Tibial nerve (tissue), 4 donors: Measurements from ENCODE around the gene SPDYE4. TPM values are rescaled to one million over a fixed set of nuclear protein-coding genes. Genes with fewer than 3 reads are reported as not detected.

ENCODE experiments used
- DNase-seq, 2 donors: peaks; one replicate each; pipeline ENCODE4 v3.0.0-alpha.2; 2019; ENCODE audit warnings: low spot score in 2 of 2
- H3K27ac ChIP-seq, 4 donors: fragments of 200-600 bp; sonication (generic) in 3 of 4; one replicate each; pipeline ENCODE4 v1.5.1; 2017 to 2019; ENCODE audit warnings: mild to moderate bottlenecking in 1 of 4
- H3K27me3 ChIP-seq, 2 donors: fragments of 200-600 bp; sonication (generic) in 1 of 2; one replicate each; pipeline versions ENCODE4 v1.5.1 to v1.6.0; 2017 to 2019
- H3K36me3 ChIP-seq, 3 donors: fragments of 200-600 bp; sonication (generic); one replicate each; pipeline ENCODE4 v1.5.1; 2018 to 2019
- H3K4me1 ChIP-seq, 4 donors: fragments of 200-600 bp; sonication (generic) in 3 of 4; one replicate each; pipeline ENCODE4 v1.5.1; 2017 to 2019
- H3K4me3 ChIP-seq, 4 donors: fragments of 200-600 bp; sonication (generic) in 3 of 4; one replicate each; pipeline ENCODE4 v1.5.1; 2017 to 2019; ENCODE audit warnings: mild to moderate bottlenecking in 1 of 4, moderate library complexity in 1 of 4
- H3K9me3 ChIP-seq, 4 donors: fragments of 200-600 bp; sonication (generic) in 3 of 4; one replicate each; pipeline ENCODE4 v1.5.1; 2017 to 2019
- EP300 ChIP-seq, 2 donors: sonication (generic); formaldehyde crosslinking; IDR thresholded peaks; one replicate each; pipeline ENCODE4 v1.6.1; 2017; ENCODE audit warnings: antibody characterized with exemption in 2 of 2, mild to moderate bottlenecking in 1 of 2
- POLR2A ChIP-seq, 2 donors: fragments of 450-650 bp; IDR thresholded peaks; one replicate each; pipeline ENCODE4 v1.6.1; 2017; ENCODE audit warnings: antibody characterized with exemption in 2 of 2, mild to moderate bottlenecking in 2 of 2, moderate library complexity in 2 of 2
- WGBS, 2 donors: methylation state at CpG; one replicate each; pipeline ENCODE4 v1.1.5; 2018; 5-methylcytosine and 5-hydroxymethylcytosine counted together
- total RNA-seq, 4 donors: library from RNA; depleted of rRNA; stranded (reverse); fragments of >200 nt; gene quantifications; one replicate each; pipeline ENCODE4 v1.1.0, GENCODE V29; 2016
- TF ChIP-seq, protein P1 (sequence below), 5 experiments: fragments of 200-600 bp in 3 of 5; fragments of 450-650 bp in 2 of 5; sonication (generic) in 3 of 5; IDR thresholded peaks; one replicate each; pipeline ENCODE4 v1.5.1; 2016 to 2019; ENCODE audit warnings: antibody characterized with exemption in 5 of 5, mild to moderate bottlenecking in 3 of 5, moderate library complexity in 2 of 5

The SPDYE4 gene
- total RNA-seq, 4 donors from 2014 or later = not detected

DNA sequence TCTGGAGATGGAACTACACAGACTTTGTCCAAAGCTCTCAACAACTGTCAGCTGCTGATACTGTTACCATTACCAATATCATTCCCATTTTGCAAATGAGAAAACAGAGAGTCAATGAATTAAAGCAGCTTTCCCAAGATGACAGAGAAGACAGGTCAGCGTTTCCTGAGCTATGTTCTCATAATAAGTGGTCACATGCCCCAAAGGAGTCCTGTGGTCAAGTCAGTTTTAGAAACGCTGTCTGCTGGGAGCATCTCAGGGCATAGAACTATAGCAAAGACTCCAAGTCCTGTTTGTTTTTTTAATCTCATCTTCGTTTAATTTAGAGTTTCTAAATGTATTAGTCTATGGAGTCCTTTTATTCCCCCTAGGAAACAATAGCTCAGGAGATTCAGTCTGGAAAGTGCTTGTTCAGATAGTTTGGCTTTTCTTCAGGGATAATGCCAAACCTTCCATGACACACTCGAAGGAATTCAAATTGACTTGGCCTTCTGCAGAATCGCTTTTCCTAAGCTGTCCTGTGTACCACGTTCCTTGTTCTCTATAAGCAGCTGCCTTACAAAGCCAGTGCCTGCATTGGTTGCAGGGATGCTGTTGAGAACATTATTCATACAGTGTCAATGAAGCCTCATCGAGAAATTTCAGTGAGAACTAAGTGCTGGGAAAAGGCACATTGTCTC, 25.8 kb downstream of the SPDYE4 start:
- no peak for DNase-seq
- Histone ChIP-seq H3K4me1 (no peaks in the 10 kb centered on the region), H3K9me3 (no peaks in the 10 kb centered on the region), H3K4me3 (no peak overlapping the region), H3K27me3 (no peaks in the 10 kb centered on the region), H3K36me3 (no peaks in the 10 kb centered on the region), H3K27ac (no peak overlapping the region)
- no peak for TF ChIP-seq POLR2A (IDR thresholded peaks at IDR 0.05)
- TF ChIP-seq, protein P1, sequence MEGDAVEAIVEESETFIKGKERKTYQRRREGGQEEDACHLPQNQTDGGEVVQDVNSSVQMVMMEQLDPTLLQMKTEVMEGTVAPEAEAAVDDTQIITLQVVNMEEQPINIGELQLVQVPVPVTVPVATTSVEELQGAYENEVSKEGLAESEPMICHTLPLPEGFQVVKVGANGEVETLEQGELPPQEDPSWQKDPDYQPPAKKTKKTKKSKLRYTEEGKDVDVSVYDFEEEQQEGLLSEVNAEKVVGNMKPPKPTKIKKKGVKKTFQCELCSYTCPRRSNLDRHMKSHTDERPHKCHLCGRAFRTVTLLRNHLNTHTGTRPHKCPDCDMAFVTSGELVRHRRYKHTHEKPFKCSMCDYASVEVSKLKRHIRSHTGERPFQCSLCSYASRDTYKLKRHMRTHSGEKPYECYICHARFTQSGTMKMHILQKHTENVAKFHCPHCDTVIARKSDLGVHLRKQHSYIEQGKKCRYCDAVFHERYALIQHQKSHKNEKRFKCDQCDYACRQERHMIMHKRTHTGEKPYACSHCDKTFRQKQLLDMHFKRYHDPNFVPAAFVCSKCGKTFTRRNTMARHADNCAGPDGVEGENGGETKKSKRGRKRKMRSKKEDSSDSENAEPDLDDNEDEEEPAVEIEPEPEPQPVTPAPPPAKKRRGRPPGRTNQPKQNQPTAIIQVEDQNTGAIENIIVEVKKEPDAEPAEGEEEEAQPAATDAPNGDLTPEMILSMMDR (IDR thresholded peaks at IDR 0.05) = no peak
- no peak for TF ChIP-seq EP300 (IDR thresholded peaks at IDR 0.05)
- WGBS, 2 donors = 48 to 54% methylated on average over 7 of the region's 7 CpGs

DNA sequence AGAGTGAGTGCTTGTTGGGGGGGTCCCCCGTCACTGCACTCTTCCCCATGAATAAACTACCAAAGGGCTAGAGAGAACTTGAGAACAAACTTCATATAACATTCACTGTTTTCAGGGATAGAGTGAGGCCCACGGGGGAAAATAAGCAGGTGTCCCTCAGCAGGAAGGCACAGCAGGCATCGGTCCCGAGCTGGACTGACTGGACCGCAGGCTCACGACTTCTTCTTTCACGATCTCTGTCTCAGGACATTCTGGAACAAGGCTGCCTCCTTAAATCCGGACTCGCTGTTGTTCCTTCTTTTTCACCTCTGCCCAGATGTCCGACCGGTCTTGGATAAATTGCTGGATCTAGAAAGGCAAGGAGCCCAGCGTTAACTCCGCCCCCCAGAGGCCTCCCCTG, 28.5 kb downstream of the SPDYE4 start:
- 89 to 90% methylated on average over 13 of the region's 13 CpGs for WGBS, 2 donors

DNA sequence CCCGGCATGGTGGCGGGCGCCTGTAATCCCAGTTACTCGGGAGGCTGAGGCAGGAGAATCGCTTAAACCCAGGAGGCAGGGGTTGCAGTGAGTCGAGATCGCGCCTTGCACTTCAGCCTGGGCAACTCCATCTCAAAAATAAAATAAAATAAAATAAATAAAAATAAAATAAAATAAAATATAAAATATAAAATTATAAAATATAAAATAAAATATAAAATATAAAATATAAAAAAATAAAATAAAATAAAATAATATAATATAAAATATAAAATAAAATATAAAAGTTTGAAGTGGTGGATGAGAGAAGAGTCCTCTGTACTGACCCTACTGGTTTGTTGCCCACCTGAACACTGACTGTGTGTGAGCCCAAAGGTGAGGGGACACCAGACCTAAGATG, 28.9 kb downstream of the SPDYE4 start:
- H3K27me3 ChIP-seq = no peaks in the 10 kb centered on the region
- no peak overlapping the region for H3K4me3 ChIP-seq
- 89 to 97% methylated on average over 8 of the region's 8 CpGs for WGBS, 2 donors
- no peak overlapping the region for H3K27ac ChIP-seq
- H3K36me3 ChIP-seq = no peaks in the 10 kb centered on the region
- TF ChIP-seq, protein P1 (IDR thresholded peaks at IDR 0.05) = no peak
- TF ChIP-seq EP300 (IDR thresholded peaks at IDR 0.05) = no peak
- TF ChIP-seq POLR2A (IDR thresholded peaks at IDR 0.05) = no peak
- no peaks in the 10 kb centered on the region for H3K4me1 ChIP-seq
- DNase-seq = no peak
- no peaks in the 10 kb centered on the region for H3K9me3 ChIP-seq

More for the DNA sequence above, 28.5 kb downstream of the SPDYE4 start:
- Histone ChIP-seq H3K9me3 (no peaks in the 10 kb centered on the region), H3K4me1 (no peaks in the 10 kb centered on the region), H3K27ac (no peak overlapping the region), H3K27me3 (no peaks in the 10 kb centered on the region), H3K36me3 (no peaks in the 10 kb centered on the region), H3K4me3 (no peak overlapping the region)
- no peak for DNase-seq
- TF ChIP-seq POLR2A (IDR thresholded peaks at IDR 0.05) (no peak), EP300 (IDR thresholded peaks at IDR 0.05) (no peak)
- TF ChIP-seq, protein P1 (IDR thresholded peaks at IDR 0.05) = no peak

DNA sequence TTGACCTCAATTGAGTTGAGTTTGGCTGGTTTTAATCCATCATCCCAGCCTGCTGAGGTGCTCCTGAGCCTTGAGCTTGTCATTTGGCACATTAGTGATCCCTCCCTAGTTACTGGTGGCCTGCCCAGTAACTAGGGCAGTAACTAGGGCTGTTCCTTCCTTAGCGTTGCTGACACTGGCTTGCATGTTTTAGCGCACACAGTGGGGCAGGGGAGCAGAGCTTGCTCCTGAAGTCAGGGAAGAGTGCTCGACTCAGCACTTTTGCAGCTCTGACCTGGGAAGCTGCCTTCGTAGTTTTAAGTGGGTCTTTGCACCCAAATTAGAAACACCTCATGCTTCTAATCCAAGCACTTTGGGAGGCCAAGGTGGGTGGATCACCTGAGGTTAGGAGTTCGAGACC, 29.4 kb downstream of the SPDYE4 start:
- Histone ChIP-seq H3K4me3 (no peak overlapping the region), H3K9me3 (no peaks in the 10 kb centered on the region), H3K4me1 (no peaks in the 10 kb centered on the region), H3K36me3 (no peaks in the 10 kb centered on the region), H3K27ac (no peak overlapping the region), H3K27me3 (no peaks in the 10 kb centered on the region)
- TF ChIP-seq POLR2A (IDR thresholded peaks at IDR 0.05) = no peak
- TF ChIP-seq, protein P1 (IDR thresholded peaks at IDR 0.05) = no peak
- TF ChIP-seq EP300 (IDR thresholded peaks at IDR 0.05) = no peak
- no peak for DNase-seq
- WGBS, 2 donors = 72 to 90% methylated on average over 5 of the region's 5 CpGs

DNA sequence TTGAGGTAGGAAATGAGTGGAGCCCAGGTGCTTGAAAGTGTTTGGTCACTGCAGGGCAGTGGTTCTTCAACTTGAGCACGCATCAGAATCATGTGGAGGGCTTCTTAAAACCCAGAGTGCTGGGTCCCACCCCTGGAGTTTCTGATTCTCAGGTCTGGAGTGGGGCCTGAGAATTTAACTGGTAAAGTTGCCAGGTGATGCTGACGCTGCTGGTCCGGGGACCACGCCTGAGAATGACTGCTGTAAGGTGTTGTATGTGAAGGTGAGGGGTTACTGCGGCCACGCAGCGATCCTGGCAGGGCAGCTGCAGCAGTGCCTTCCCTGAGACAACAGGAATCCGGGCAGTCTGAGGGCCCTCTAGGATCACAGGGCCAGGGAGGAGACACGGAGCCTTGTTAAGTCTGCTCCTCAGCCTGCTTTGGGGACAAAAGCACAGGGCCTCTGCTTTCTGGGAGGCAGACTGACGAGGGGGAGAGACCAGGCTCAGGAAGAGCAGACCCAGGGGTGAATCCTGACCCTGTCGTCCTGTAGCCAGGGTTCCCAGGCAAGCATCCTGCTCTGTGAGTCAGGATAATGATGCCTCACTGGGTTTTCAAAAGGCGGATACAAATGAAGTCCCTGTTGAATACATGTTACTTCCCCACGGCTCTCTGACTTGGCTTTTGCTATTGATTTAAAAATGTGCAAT, 30.0 kb downstream of the SPDYE4 start:
- Histone ChIP-seq H3K4me3 (no peak overlapping the region), H3K27ac (no peak overlapping the region), H3K36me3 (no peaks in the 10 kb centered on the region), H3K27me3 (no peaks in the 10 kb centered on the region), H3K4me1 (no peaks in the 10 kb centered on the region), H3K9me3 (no peaks in the 10 kb centered on the region)
- no peak for TF ChIP-seq EP300 (IDR thresholded peaks at IDR 0.05)
- TF ChIP-seq, protein P1 (IDR thresholded peaks at IDR 0.05) = no peak
- TF ChIP-seq POLR2A (IDR thresholded peaks at IDR 0.05) = no peak
- no peak for DNase-seq
- WGBS, 2 donors = 76 to 86% methylated on average over 12 to 13 of the region's 13 CpGs
